ENCODE data around the gene MTTP. TPM values are rescaled to one million over a fixed set of nuclear protein-coding genes. Genes with fewer than 3 reads are reported as not detected.

Gene MTTP
- total RNA-seq, 1 donor from 2014 or later = not detected

GRCh38 chr4:99670409-99671073, 95.9 kb downstream of the MTTP start:
- H3K4me3 Mint-ChIP-seq (ENCODE audit: unreplicated experiment) = no peak overlapping the region
- no peak for TF ChIP-seq CTCF (IDR thresholded peaks at IDR 0.05; ENCODE audit: partially characterized antibody, unreplicated experiment)
- no peak overlapping the region for H3K27ac Mint-ChIP-seq (ENCODE audit: unreplicated experiment)
- H3K36me3 Mint-ChIP-seq (ENCODE audit: unreplicated experiment) = peaks cover 19% of the 10 kb centered on the region
- H3K4me1 Mint-ChIP-seq (ENCODE audit: low read depth, unreplicated experiment) = no peaks in the 10 kb centered on the region
- DNase-seq = no peak
- H3K9me3 Mint-ChIP-seq (ENCODE audit: unreplicated experiment) = peaks cover 6% of the 10 kb centered on the region
- no peaks in the 10 kb centered on the region for H3K27me3 Mint-ChIP-seq (ENCODE audit: unreplicated experiment)

Other genes starting within 250 kb of the MTTP start
- not detected for gene ADH1C, start 222.1 kb upstream of the MTTP start, total RNA-seq (ENCODE audit: unreplicated experiment)
- not detected for gene ADH7, start 139.5 kb upstream of the MTTP start, total RNA-seq (ENCODE audit: unreplicated experiment)
- gene C4orf17, start 63.8 kb upstream of the MTTP start, total RNA-seq (ENCODE audit: unreplicated experiment) = not detected
- 9.1 TPM for gene TRMT10A, start 10.8 kb upstream of the MTTP start, total RNA-seq (ENCODE audit: unreplicated experiment)
- gene C4orf54, start 83.0 kb downstream of the MTTP start, total RNA-seq (ENCODE audit: unreplicated experiment) = not detected
- not detected for gene DAPP1, start 242.0 kb downstream of the MTTP start, total RNA-seq (ENCODE audit: unreplicated experiment)

Measured in glutamatergic neuron (in vitro differentiated cells).